Pons (tissue), 1 donor: ENCODE results near the gene NRXN3.
"Not testable (repeated sequence)": the region's sequence is repeated elsewhere in the genome, so short reads cannot be mapped to it uniquely, and the experiment has no call there.

Experiments used
- DNase-seq: peaks from one replicate; pipeline ENCODE4 v3.0.0-alpha.2; 2016; ENCODE audit warnings: low spot score

Gene NRXN3

DNA sequence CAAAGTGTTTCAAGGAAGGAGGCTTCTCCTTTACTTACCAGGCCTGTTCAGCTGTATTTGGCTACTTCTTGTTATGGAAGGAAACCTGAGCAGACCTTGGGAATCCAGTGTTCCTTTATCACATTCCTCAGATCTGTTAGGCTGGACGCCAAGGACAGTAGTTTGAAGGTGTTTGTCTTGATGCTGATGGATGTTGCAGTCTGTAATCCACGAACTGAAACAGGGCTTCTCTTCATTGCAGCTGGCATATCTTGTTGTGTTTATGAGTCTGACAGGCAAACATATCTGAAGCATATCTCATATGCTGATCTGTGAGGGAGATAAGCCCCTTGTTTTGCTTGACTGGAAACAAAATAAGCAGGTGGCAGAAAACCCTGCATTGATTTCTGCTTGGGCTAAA is 904.3 kb downstream of the NRXN3 start:
- no peak for DNase-seq

DNA sequence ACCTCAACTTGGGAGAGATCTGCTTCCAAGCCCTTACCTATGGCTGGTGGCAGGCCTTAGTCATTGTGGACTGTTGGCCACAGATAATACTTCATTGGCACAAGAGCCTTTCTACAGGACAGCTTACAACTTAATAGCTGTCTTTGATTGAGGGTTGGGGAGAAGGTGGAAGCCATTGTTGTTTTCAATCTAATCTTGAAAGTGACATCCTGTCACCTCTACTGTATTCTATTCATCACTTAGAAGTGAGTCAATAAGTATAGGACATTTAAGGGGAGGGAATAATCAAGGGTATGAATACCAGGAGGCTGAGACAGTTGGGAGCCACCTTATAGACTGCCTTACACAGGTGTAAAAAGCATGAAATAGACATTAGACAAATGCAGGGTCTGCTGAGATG is 906.3 kb downstream of the NRXN3 start:
- no peak for DNase-seq

DNA sequence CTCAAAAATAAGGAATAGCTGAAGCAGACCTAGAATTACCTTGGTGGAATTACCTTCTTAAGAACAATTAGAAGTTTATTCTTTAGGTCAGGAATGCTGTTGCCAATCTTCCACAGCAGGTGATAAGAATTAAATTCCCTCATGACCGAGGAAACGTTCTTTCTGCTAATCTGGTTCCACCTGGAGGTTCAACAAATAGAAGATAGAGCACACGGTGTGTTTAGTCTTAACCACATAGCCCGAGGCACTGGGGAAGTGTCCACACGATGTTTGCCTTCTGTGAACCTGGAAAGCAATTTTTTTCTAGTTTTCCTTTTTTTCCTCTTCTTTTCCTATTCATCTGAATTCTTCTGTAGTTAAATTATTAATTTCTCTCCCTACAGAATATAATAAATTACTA is 906.9 kb downstream of the NRXN3 start:
- no peak for DNase-seq

DNA sequence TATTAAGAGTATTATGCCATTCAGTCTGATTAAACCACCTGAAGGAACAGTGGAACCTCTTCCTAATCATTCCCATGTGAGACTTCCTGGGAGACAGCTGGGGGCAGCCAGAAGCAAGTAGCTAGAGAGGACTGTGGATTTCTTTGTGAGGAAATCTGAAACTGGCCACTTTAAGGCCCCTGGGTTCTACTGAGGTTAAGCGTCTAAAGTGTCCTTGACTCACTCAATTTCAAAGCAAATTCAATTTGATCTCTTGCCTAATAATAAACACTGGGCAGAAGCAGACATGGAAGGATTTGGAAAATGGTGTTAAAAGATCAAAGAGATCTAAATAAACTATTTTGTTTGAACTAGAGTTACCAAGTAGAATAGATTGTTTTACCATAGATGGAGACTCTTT is 909.9 kb downstream of the NRXN3 start:
- no peak for DNase-seq

DNA sequence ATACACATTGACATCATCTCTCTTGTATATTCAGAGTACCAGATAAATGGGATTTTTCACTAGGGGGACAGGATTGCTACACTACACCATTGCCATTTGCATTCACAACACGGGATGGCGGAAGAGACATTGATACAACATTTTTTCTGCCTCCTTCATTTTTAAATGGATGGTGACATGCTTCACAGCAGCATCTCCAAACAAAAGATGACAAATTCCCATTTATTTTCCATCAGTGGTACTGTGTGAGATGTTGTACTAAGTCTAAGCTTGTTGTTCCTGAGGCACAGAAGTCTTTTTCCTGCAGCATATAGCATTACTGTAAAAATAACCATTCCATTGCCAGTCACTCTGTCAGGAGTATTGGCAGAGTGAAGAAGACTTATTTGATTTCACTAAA is 912.7 kb downstream of the NRXN3 start:
- DNase-seq: no peak

DNA sequence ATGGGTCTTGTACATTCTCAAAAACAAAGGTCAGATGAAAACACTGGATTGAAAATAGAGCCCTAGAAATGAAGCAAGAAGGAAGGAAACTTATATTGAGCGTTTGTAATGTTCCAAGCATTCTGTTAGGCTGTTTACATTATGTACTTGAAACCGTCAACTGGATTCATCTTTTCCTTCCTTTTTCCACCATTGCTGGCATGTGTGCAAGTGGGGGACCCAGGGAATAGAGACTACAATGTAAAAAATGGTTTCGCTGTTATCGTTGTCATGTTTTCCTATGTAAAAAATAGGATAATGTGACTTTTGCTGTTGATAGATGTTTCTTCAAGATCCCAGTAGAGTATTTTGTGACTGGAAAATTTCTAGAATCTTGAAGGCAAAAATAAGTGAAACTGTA is 913.2 kb downstream of the NRXN3 start:
- no peak for DNase-seq

DNA sequence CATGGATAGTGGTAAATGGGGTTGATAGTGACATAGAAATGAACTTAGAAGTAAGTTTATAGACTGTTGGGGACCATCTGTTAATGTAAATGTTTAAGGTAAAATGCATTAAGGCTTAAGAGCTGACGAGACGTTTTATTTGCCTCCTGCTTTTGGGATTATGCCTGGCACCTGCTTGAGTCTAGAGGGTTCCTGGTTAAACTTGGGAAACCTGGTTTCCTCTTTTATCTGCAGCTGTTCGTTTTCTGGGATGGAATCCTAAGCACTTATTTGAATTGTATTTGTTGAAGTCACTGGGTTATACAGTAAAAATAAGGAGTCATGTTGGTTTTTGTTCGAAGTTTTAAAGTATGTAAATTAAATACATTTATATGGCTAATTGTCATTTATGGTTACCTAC is 914.7 kb downstream of the NRXN3 start:
- DNase-seq: no peak

DNA sequence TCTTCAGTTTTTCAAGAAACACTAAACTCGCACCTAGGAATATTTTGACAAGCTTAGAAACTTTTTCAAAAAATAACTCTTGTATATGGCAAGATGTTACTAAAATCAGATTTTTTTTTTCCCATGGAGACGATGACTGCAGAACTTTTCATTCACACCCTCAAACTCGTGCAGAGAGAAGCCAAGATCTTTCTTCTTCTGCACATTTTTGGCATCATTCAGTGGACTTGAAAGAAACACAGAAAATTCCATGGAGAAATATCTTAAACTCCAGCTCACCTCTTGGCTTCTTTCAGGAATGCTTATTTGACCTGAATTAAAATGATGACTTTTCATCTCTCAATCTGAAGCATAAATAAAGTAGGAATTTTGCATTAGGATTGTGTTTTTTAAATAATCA is 919.4 kb downstream of the NRXN3 start:
- DNase-seq: no peak

DNA sequence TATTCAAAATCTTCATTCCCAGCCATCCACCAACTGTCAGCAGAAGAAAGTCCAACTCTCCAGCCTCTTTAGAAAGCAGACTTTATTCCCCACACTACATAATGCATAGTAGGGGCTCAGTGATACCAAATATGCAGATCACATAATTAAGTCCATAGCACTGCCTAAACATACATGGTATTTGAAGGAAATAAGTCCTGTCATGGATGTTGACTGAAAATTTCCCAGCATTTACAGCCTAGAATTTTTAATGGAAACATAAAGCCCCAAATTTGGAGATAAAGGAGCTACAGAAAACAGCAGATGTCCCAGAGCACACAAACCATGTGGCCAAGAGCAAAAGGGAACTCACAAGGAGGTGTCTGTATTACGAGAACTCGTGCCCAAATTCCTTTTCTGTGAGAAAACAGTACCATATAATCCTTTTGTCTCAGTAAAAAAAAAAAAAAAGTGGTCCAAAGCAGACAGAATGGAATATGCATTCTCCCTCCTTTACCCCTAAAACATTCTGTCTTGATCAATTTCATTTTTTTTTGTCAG is 920.5 kb downstream of the NRXN3 start:
- peak; percentile 11 for DNase-seq

DNA sequence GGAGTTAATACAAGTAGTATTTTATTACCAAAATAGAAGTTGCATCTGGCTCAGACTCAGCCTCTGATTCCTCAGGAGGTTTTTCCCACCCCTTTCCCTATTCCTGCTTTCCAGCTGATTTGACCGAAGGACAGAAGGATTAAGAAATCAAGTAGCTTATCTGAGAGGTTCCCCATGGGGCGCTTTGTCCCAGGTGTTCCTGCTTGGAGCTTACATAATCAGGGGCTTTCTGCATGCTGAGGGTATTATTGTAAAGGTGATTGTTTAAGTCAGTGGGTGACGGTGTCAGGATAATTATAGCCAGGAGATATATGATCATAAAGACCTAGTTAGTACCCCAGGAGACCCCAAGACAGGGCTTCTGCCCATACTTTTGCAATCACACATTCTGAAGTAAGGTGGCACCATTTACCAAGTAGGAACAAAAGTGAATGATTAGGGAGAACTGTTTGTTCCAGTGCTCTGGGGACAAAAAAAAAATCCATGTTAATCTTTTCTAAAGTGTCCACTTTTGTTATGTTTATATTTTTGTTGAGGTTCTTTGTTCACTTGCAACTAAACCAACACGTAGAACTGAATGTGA is 921.3 kb downstream of the NRXN3 start:
- DNase-seq: peak; percentile 11

DNA sequence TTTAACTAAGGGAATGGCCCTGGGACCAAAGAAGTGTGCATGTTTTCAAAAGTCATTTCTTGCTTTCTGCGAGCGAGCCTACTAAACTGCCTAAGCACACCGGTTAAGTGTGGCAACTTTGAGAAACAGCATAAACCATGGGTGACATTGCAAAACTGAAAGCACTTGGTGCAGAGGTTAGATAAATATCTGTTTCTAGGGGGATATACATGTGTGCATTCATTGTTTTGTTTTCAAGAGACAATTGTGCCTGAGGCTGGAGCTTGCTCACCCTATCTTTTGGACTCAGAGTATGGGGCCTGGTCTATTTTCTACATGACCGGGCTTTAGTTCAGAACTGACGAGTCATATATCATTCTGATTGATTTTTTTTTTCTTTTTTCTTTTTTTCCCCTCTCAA is 923.4 kb downstream of the NRXN3 start:
- no peak for DNase-seq

DNA sequence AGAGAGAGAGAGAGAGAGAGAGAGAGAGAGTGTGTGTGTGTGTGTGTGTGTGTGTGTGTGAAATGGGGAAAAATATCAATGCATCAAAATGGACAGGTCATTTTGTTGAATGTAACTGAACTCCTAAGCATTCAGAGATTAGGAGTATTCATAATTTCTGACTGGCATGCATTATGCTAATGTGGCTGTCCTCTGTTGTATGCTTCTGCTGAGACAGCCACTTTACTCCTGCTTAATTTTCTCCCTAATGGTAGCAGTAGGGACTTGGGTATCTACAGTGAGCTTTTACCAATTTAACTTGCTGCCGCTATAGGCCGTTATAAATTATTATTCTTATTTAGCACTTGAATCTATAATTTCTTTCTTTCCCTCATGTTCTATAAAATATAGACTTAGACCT is 924.8 kb downstream of the NRXN3 start:
- DNase-seq: no peak

DNA sequence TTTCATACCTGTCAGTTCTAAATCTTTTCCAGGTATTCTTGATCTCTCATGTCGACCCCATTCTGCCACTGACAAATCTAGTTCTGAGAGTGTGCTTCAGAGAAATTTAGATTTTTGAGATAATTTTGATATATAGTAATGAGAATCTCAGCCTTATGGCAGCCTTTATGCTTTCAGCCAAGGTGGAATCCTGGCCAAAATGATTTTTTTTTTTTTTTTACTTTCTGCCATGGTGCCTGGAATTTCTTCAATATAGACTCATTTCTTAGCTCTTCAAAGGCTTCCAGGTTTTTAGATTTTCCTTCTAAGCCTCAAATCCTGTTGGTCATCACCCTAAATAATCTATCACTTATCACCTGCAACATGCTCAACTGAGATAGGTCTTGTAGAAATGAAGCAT is 926.6 kb downstream of the NRXN3 start:
- no peak for DNase-seq

DNA sequence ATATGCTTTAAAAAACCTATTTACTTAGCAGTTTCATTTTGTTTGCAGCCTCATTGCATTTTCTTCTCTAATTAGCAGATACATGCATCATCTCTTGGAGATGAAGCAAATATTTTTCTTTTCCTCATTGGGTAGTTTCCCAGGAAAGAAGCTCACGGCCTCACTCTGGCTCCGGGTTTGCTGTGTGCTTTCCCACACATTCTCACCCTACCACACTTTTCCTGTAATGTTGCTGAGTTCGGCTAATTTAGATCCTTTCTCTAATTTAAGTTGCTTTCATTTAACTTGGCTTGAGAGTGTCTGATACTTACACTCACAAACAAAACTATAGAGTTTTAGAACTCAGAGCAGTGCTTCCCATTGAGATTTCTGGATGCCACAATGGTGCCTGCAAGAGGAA is 928.2 kb downstream of the NRXN3 start:
- DNase-seq: no peak

DNA sequence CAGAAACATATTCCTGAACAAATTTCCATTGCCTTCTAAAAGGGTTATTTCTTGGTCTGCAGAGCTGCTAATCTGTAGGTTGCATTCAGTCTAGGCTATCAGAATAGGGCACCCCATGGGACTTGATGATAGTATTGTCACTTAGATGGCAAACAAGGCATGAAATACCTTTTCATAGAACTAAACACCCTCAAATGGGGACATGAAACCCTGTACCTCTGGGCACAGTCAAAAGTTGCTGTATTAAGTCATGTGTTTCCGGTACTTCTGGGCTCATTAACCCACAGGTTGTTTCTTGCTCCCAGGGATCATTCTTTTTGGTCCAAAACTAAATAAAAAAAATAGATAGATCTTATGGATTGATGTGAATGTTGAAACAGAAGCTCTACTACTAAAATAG is 930.4 kb downstream of the NRXN3 start:
- DNase-seq: no peak

DNA sequence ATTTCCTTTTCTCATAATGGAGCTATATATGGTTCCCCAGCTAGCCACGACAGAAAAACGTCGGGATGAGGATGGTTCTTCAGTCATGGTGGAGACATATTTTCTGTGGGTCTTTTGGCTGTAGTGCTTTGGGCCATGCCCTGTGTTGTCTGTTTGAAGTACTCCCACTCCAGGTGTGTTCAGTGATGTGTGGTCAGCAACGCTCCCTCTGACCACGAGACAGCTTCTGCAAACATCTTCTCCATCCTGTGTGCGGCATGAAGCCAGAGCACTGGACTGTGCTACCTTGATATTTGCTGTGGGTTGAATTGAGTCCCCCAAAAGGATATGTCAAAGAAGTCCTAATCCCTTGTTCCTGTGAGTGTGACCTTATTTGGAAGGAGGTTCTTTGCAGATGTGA is 931.2 kb downstream of the NRXN3 start:
- no peak for DNase-seq

DNA sequence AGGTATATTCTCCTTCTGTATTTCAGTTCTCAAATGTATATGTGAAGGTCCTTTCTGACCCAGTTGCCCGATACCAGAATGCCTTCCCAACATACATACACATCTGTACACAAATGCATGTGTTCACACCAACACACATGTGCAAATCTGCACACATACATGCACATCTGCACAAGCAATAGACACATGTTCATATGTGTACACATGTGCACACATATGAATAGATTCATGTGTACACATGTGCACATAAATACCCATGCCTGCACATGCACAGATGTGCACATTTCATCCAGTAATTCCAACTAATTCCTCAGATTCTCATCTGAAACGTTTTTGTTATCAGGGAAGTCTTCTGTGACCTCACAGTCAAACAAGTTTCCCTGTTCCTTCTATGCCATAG is 933.6 kb downstream of the NRXN3 start:
- DNase-seq: no peak

DNA sequence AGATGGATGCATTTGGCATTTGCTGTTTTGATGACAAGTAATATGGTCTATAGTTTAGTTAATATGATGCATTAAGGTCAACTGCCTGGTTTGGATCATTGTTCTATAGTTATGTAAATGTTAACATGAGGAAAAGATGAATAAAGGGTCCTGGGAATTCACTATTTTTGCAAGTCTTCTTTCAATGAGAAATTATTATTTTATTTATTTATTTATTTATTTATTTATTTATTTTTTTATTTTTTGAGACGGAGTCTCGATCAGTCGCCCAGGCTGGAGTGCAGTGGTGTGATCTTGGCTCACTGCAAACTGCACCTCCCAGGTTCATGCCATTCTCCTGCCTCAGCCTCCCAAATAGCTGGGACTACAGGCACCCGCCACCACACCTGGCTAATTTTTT is 940.4 kb downstream of the NRXN3 start:
- DNase-seq: not testable (repeated sequence)

DNA sequence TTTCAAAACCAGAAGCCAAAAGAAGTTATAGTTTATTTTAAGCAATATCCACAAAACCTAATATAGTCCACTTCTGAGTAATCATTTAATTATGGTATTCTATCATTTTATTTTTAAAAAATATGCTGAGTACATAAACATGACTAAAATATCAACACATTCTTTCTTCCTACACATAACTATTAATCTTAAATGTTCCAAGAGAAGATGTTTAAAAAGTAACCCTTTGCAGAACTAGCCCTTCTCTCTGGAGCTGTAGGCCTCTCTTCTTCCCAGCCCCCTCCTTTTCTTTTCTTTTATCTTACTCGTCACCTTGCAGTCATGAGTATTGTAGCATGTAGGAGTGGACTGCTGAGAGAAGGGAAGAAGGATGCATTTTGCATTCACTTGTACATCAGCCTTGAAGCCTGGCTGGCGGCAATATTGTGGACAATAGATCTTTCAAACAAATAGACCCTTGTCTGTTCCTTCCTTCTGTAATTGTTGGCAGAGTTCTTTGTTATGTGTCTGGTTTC is 941.9 kb downstream of the NRXN3 start:
- DNase-seq: peak; percentile 50

DNA sequence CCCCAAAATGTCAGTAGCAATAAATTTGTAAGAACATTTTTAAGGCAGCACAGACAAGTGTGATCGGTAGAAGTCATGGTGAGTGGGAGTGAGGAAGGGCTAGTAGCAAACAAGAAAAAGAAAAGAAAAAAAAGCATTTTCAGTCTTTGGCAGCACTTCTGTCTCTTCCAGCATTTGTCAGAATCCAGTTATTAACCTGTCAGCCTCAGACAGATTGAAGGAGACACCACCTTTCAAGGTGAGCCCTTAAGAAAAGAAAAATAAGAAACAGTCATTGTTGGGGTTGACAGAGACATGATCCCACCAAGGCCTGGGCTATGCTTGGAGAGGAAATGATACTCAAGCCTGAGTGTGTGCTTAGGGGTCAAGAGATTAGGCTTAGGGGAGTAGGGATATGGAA is 947.4 kb downstream of the NRXN3 start:
- DNase-seq: no peak

DNA sequence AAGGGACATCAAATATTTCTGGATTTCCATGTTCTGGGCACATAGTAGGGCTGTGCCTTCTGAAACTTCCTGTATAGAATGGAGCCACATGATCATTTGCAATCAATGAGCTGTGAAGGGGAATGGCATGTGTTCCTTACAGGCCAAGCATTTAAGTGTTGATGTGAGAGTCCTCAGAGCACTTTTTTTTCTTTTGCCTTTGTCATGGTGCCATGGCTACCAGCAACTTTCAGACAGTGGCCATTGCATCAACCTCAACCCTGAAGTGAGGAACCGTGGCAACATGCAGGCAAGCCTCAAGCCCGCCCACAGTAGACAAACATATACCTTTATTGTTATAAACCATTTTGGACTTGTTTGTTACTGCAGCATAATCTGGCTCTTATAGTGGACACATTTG is 948.1 kb downstream of the NRXN3 start:
- DNase-seq: no peak

DNA sequence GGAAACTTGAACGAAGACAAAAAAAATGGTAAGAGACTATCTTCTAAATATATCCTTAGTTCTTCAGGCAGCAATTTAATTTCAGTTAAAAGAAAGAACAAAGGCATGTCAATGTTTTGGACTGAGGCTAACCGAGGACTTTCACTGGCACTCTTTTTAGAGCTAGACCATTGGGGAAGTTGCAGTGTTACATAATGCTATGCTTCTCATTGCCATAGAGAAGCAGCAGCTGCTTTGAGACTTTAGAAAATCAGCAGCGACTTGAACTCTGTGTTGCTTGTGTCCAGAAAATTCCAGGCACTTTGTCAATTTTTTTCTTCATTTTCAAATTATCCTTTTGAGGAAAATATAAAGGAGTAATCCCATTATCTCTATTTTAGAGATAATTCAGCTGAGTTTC is 964.2 kb downstream of the NRXN3 start:
- peak; percentile 56 for DNase-seq

DNA sequence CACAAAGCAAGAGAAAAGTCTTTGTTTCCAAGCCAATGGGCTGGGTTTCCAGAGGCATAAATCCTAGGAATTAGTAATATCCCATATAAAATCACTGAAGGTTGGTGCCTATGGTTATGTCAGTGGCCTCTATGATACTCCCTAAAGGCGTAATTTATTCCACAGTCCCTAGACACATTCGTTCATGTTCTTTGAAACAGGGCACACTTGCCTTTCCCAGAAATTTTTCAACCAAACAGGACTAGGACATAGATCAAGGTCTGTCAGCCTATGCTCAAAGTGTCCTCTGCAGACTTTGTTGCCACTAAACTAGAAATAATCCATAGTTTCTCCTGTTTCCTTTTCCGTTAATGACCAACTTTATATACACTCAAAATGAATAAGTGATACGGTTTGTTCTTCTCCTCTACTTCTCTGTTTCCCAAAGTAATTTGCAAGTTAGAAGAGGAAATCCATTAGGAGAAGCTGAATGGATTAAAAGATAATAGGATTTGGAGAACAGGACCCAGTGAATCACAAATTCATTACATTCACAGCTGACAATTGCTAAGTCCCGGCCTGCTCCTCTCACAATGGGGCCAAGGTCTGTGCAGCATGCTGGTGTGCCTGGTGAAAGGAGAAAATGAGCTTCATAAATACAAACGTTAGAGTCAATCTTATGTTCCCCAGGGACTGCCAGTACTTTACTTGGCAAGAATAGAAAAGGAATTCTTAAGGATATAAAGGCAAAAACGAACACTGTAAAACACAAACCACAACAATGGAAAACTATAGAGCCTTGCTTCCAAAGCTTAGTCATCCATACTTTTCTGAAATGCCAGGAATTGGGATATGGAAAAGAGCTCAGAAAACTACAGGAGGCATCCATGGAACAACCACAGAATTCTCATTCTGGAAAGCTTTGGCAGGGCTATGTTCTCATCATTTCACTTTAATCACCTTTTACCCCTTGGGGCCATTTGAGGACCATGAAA is 966.2 kb downstream of the NRXN3 start:
- no peak for DNase-seq
